ENCODE data around the gene WASF2.
"Not testable (repeated sequence)": the region's sequence is repeated elsewhere in the genome, so short reads cannot be mapped to it uniquely, and the experiment has no call there.

WASF2 gene

DNA sequence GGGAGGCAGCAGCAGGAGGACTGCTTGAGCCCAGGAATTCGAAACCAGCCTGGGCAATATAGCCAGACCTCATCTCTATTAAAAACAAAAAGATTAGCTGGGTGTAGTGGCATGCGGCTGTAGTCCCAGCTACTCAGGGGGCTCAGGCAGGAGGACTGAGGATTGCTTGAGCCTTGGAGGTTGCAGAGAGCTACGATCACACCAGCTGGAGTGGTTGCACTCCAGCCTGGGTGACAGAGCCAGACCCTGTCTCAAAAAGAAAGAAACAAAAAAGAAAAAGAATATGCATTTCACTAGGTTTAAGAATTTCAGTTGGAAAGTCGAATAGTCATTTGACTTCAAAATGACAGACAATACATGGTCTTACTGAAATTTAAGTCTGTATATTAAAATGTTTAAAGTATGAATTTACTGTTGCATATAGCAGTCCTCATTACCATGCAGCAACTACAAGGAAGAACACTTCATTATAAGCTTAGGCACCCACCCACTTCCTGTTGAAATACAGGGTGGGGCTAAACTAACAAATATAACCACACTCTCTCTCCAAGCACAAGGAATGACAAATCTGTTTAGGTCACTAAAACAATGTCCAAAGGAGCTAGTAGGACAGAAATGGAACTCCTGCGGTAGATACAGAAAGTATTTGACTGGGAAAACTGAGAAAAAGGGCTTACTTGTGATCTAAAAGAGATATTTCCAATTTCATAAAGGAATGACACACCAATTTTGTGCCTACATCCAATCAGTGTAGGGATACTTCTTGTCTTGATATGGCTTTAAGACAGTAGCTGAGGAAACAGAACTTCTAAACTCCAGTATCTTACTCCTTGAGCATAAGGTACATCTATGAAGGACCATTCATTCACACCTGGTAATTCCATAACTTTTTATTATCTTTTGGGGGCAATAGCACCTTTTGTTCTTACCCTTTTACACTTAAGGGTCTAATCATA, 53.5 kb downstream of the WASF2 start:
- Mint-ChIP-seq H3K27ac (peak overlapping the region; percentile 28), H3K9me3 (no peaks in the 10 kb centered on the region), H3K4me3 (peak overlapping the region; percentile 43), H3K36me3 (ENCODE audit: low read depth) (peaks cover 10% of the 10 kb centered on the region), H3K27me3 (ENCODE audit: low read depth) (no peaks in the 10 kb centered on the region), H3K4me1 (ENCODE audit: low read depth) (peaks cover 55% of the 10 kb centered on the region)

DNA sequence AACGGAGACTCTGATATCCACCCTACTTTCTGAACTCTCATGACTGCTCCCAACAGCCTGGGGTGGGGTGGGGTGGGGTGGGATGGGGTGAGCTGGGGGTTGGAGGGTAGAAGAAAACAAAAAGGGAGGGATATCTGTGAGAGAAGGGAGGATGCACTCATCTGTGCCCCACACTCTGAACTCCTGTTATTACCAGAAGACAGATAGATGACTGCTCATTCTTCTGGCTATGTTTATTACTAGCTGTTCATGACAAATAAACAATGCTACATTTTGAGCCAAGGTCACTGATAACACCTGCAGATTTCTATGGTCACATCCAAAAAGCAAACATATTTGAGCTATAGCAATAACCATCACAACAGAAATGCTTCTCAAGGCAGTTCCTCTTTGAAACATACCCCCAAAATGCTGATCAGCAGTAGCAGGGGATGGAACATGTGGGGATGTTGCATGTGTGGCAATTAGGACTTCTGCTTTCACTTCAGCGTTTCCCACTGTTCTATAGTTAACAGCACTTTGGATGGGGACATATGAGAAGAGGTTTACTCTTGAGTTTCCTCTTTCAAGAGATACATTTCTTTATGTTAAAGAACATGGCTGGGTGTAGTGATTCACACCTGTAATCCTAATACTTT, 54.3 kb downstream of the WASF2 start:
- Mint-ChIP-seq H3K9me3 (no peaks in the 10 kb centered on the region), H3K27me3 (ENCODE audit: low read depth) (no peaks in the 10 kb centered on the region), H3K27ac (peak overlapping the region; percentile 28), H3K4me3 (peak overlapping the region; percentile 43), H3K36me3 (ENCODE audit: low read depth) (peaks cover 10% of the 10 kb centered on the region), H3K4me1 (ENCODE audit: low read depth) (peaks cover 63% of the 10 kb centered on the region)

GRCh38 chr1:27433706-27434105, 56.3 kb downstream of the WASF2 start:
- Mint-ChIP-seq H3K9me3 (no peaks in the 10 kb centered on the region), H3K36me3 (ENCODE audit: low read depth) (peaks cover 4% of the 10 kb centered on the region), H3K27ac (no peak overlapping the region), H3K4me1 (ENCODE audit: low read depth) (peaks cover 62% of the 10 kb centered on the region), H3K27me3 (ENCODE audit: low read depth) (no peaks in the 10 kb centered on the region), H3K4me3 (no peak overlapping the region)

DNA sequence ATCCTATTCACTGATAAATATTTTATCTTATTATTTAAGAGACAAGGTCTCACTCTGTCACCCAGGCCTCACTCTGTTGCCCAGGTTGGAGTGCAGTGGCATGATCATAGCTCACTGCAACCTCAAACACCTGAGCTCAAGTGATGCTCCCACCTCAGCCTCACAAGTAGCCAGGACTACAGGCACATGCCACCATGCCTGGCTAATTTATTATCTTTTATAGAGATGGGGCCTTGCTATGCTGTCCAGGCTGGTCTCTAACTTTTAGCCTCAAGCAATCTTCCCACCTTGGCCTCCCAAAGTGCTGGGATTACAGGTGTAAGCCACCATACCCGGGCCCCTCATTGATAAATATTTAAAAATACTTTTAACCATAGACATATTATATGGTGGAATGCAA, 57.2 kb downstream of the WASF2 start:
- not testable (repeated sequence) for H3K27me3 Mint-ChIP-seq (ENCODE audit: low read depth); H3K4me3 Mint-ChIP-seq; H3K9me3 Mint-ChIP-seq; H3K27ac Mint-ChIP-seq
- H3K4me1 Mint-ChIP-seq (ENCODE audit: low read depth): peaks cover 63% of the 10 kb centered on the region
- H3K36me3 Mint-ChIP-seq (ENCODE audit: low read depth): peaks cover 12% of the 10 kb centered on the region

DNA sequence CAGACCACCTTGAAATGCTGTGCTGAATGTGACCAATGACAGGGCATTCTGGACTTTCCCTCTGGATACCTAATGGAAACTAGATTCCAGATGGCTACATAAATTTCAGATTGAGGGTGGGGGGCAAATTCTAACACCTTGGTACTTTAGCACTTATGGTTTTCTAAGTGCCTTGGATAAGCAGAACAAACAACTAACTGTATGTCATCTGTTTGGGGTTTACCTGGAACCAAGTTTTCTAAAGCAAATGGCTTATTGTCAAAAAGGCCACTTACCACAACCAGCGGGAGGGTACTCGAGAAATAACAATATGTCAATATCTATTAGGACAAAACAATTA, 58.4 kb downstream of the WASF2 start:
- peaks cover 20% of the 10 kb centered on the region for H3K36me3 Mint-ChIP-seq (ENCODE audit: low read depth)
- peaks cover 61% of the 10 kb centered on the region for H3K4me1 Mint-ChIP-seq (ENCODE audit: low read depth)
- no peaks in the 10 kb centered on the region for H3K27me3 Mint-ChIP-seq (ENCODE audit: low read depth)
- H3K27ac Mint-ChIP-seq: peak overlapping the region; percentile 75
- no peaks in the 10 kb centered on the region for H3K9me3 Mint-ChIP-seq
- H3K4me3 Mint-ChIP-seq: no peak overlapping the region

DNA sequence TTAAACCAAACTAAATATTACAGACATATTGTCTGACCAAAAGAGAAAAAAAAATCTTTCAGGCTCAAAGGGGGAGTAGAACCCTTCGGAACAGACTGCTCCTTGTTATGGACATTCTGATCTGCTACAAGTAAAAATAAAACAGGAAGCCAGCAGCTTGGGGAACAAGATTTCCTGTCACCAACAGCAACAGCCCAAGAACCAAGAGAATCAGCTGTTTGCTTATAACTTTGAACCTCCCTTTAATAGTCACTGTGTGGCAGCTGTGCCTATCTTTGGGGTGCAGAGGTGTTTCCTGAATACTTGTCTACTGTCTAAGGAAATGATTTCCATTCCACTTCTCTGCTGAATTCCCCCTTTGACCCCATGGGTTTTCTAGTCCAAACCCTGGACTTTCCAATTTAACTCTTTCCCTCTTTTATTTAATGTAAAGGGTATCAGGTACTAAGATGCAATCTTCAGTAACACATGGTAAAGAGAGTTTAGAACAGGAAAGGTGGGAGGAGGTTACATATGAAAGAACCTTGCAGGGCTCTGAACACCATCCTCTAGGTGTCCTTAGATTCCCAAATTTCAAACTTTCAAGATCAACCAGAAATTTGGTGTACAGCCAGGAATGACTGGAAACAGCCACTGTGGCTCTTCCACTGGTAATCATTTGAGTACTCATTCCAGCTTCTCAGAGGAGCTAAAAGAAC, 58.9 kb downstream of the WASF2 start:
- H3K27me3 Mint-ChIP-seq (ENCODE audit: low read depth): no peaks in the 10 kb centered on the region
- H3K4me1 Mint-ChIP-seq (ENCODE audit: low read depth): peaks cover 58% of the 10 kb centered on the region
- H3K9me3 Mint-ChIP-seq: no peaks in the 10 kb centered on the region
- peak overlapping the region; percentile 66 for H3K4me3 Mint-ChIP-seq
- peaks cover 23% of the 10 kb centered on the region for H3K36me3 Mint-ChIP-seq (ENCODE audit: low read depth)
- H3K27ac Mint-ChIP-seq: peak overlapping the region; percentile 75

DNA sequence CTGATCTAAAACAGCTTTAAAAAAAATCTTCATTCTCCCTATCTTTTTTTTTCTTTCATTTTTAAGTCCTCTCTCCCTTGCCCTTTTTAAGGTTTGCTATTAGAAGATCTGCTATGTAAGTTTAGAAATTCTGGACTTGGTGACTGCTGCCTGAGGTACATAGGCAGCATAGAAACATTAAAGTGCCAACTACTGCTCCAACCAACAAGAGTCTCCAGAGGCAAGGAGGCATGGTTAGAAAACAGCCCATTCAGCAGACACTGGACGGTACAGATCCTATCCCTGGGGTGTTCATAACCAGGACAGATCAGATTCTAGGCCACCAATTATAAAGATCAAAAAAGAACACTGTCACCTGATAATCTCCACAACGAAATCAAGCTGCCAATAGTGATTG, 60.9 kb downstream of the WASF2 start:
- Mint-ChIP-seq H3K4me3 (peak overlapping the region; percentile 80), H3K27me3 (ENCODE audit: low read depth) (no peaks in the 10 kb centered on the region), H3K4me1 (ENCODE audit: low read depth) (peaks cover 58% of the 10 kb centered on the region), H3K36me3 (ENCODE audit: low read depth) (peaks cover 28% of the 10 kb centered on the region), H3K9me3 (no peaks in the 10 kb centered on the region), H3K27ac (peak overlapping the region; percentile 93)

GRCh38 chr1:27428316-27429028, 61.5 kb downstream of the WASF2 start:
- H3K27ac Mint-ChIP-seq: peak overlapping the region; percentile 93

GRCh38 chr1:27427816-27428315, 62.1 kb downstream of the WASF2 start:
- peaks cover 52% of the 10 kb centered on the region for H3K4me1 Mint-ChIP-seq (ENCODE audit: low read depth)
- no peaks in the 10 kb centered on the region for H3K9me3 Mint-ChIP-seq
- peak overlapping the region; percentile 80 for H3K4me3 Mint-ChIP-seq
- H3K27ac Mint-ChIP-seq: peak overlapping the region; percentile 93
- H3K27me3 Mint-ChIP-seq (ENCODE audit: low read depth): no peaks in the 10 kb centered on the region
- H3K36me3 Mint-ChIP-seq (ENCODE audit: low read depth): peaks cover 29% of the 10 kb centered on the region

More at GRCh38 chr1:27428316-27429028, 61.5 kb downstream of the WASF2 start:
- no peaks in the 10 kb centered on the region for H3K27me3 Mint-ChIP-seq (ENCODE audit: low read depth)
- peaks cover 56% of the 10 kb centered on the region for H3K4me1 Mint-ChIP-seq (ENCODE audit: low read depth)
- H3K4me3 Mint-ChIP-seq: peak overlapping the region; percentile 80
- peaks cover 29% of the 10 kb centered on the region for H3K36me3 Mint-ChIP-seq (ENCODE audit: low read depth)
- no peaks in the 10 kb centered on the region for H3K9me3 Mint-ChIP-seq

DNA sequence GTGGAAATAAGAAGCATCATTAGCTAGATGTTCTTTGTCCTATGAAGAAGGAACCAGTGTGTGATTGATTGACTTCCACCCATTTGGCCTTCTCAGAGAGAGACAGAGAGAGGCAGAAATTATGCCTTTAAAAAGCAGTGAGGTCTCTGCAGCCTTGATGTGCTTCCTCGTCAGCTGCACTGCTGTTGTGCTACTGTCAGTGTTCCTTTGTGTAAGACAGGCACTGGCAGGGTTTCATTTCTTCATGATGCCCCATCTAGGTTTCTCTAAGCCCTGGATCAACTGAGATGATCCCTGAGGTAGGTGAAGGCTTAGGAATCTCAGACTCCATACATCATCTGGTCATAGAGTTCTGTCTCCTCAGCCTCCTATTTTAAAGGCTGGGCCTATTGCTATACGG, 62.6 kb downstream of the WASF2 start:
- Mint-ChIP-seq H3K4me1 (ENCODE audit: low read depth) (peaks cover 55% of the 10 kb centered on the region), H3K36me3 (ENCODE audit: low read depth) (peaks cover 29% of the 10 kb centered on the region), H3K27me3 (ENCODE audit: low read depth) (no peaks in the 10 kb centered on the region), H3K27ac (peak overlapping the region; percentile 36), H3K4me3 (no peak overlapping the region), H3K9me3 (no peaks in the 10 kb centered on the region)

DNA sequence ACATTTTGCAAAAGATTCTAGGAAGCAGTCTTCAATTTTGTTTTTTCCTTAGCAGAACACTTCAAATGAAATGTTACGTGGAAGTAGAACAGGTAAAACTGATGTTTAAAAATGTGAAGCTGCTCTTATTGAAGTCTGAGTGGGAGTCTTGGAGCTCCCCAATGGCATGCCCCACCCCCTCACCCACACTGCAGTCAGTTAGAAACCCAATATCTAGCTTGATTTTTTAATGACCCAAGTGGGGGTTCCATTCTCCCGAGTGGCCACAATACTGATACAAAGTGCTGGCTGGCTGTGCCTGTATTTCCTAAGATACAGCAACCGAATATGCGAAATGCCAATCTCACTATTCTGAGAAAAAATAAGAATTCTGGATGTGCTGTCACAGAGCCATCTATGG, 66.3 kb downstream of the WASF2 start:
- peaks cover 32% of the 10 kb centered on the region for H3K36me3 Mint-ChIP-seq (ENCODE audit: low read depth)

DNA sequence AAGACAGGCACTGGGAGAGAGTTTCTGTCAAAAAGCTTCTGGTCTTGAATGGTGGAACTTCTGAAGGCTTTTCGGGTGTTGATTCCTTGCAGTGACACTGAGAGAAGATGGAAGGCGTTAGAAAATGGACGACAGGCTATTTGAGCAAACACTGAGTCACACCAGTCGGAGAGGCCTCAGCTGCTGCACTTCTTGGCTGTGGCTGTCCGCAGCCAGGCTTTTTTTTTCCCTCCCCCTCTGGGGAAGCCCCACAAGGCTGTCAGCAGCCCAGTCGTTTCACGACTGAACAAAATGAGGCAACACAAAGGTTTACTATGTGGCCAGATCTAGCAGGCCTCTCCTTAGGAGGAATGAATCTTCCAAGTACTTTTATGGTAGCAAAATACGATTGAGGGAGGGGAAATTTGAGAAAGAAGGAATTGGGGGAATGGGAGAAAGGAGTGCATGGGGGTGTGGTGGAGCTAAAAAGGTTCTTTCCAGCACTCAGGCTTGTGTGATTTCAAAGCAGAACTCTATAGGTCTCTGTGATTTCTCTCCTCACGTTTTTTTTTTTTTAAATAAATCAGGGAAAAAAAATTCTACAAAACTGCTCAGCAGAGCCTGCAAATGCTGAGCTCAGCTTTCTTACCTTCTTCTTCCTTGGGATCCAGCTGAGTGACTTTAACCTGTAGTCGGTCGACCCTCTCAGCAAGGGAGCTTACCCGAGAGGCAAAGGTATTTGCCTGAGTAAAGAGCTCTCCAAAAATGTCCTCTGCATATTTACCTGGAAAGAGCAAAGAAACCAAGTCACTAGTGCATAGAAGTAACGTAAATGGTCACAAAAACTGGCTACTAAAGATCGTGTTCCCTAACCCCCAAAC, 71.4 kb downstream of the WASF2 start:
- H3K27me3 Mint-ChIP-seq (ENCODE audit: low read depth): no peaks in the 10 kb centered on the region
- peak overlapping the region; percentile 85 for H3K27ac Mint-ChIP-seq
- H3K9me3 Mint-ChIP-seq: no peaks in the 10 kb centered on the region
- H3K36me3 Mint-ChIP-seq (ENCODE audit: low read depth): peaks cover 49% of the 10 kb centered on the region
- peaks cover 36% of the 10 kb centered on the region for H3K4me1 Mint-ChIP-seq (ENCODE audit: low read depth)
- peak overlapping the region; percentile 52 for H3K4me3 Mint-ChIP-seq

More for the DNA sequence above, 66.3 kb downstream of the WASF2 start:
- Mint-ChIP-seq H3K4me1 (ENCODE audit: low read depth) (peaks cover 48% of the 10 kb centered on the region), H3K4me3 (no peak overlapping the region), H3K9me3 (no peaks in the 10 kb centered on the region), H3K27ac (no peak overlapping the region), H3K27me3 (ENCODE audit: low read depth) (no peaks in the 10 kb centered on the region)

- H3K36me3 Mint-ChIP-seq (ENCODE audit: low read depth): peaks cover 54% of the 10 kb centered on the region
- H3K27ac Mint-ChIP-seq: peak overlapping the region; percentile 85
- H3K4me1 Mint-ChIP-seq (ENCODE audit: low read depth): peaks cover 36% of the 10 kb centered on the region
- no peaks in the 10 kb centered on the region for H3K27me3 Mint-ChIP-seq (ENCODE audit: low read depth)
- H3K4me3 Mint-ChIP-seq: no peak overlapping the region
- H3K9me3 Mint-ChIP-seq: no peaks in the 10 kb centered on the region
Observed at GRCh38 chr1:27417713-27418112, 72.3 kb downstream of the WASF2 start.
